ENCODE measurements around the gene KMT2B. TPM values are rescaled to one million over a fixed set of nuclear protein-coding genes. Genes with fewer than 3 reads are reported as not detected.

The KMT2B gene
- total and polyA plus RNA-seq, 4 donors: 21.7 to 41.0 (median 27.5) TPM

DNA sequence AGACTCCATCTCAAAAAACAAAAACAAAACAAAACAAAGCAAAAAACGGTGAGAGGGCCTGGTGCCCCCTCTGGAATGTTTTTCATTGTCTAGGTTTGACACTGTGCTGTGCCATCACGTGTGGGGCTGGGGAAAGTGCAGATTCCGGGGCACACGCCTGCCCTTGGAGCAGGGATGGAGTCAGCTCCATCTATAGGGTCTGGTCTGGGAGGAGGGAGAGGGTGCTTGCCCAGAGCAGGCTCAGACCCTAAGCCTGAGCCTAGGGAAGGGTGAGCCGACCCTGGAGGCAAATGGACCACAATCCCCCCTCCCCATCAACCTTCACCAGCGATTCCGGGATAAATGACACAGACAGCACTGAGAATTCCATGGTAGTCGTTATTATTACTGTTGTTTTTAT, 24.4 kb upstream of the KMT2B start:
- whole genome bisulfite sequencing, 2 donors: 13 to 17% methylated on average over 8 of the region's 8 CpGs
- TF ChIP-seq, protein P1, sequence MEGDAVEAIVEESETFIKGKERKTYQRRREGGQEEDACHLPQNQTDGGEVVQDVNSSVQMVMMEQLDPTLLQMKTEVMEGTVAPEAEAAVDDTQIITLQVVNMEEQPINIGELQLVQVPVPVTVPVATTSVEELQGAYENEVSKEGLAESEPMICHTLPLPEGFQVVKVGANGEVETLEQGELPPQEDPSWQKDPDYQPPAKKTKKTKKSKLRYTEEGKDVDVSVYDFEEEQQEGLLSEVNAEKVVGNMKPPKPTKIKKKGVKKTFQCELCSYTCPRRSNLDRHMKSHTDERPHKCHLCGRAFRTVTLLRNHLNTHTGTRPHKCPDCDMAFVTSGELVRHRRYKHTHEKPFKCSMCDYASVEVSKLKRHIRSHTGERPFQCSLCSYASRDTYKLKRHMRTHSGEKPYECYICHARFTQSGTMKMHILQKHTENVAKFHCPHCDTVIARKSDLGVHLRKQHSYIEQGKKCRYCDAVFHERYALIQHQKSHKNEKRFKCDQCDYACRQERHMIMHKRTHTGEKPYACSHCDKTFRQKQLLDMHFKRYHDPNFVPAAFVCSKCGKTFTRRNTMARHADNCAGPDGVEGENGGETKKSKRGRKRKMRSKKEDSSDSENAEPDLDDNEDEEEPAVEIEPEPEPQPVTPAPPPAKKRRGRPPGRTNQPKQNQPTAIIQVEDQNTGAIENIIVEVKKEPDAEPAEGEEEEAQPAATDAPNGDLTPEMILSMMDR (IDR thresholded peaks at IDR 0.05; ENCODE audit: control extremely low read depth, extremely low read depth): no peak
- DNase-seq (no peak), ATAC-seq (ENCODE audit: insufficient read depth, low FRiP score) (no peak)
- H3K4me1 ChIP-seq (ENCODE audit: control insufficient read depth in 5 of 5, insufficient read depth in 5 of 5, low read length in 5 of 5): no peaks in the 10 kb centered on the region
- H3K27me3 ChIP-seq (ENCODE audit: control insufficient read depth in 3 of 3, insufficient read depth in 3 of 3, low read length in 2 of 3): no peaks in the 10 kb centered on the region
- no peaks in the 10 kb centered on the region for H3K36me3 ChIP-seq (ENCODE audit: control insufficient read depth in 4 of 4, insufficient read depth in 4 of 4, low read length in 4 of 4)
- no peaks in the 10 kb centered on the region for H3K9me3 ChIP-seq (ENCODE audit: control insufficient read depth in 4 of 4, insufficient read depth in 3 of 4, low read length in 3 of 4)
- no peak overlapping the region for H3K9ac ChIP-seq (ENCODE audit: insufficient read depth in 1 of 2, low read length in 2 of 2)
- no peak overlapping the region for H3K27ac ChIP-seq (ENCODE audit: low read depth in 1 of 2, low read length in 1 of 2)
- H3K4me3 ChIP-seq: no peak overlapping the region

DNA sequence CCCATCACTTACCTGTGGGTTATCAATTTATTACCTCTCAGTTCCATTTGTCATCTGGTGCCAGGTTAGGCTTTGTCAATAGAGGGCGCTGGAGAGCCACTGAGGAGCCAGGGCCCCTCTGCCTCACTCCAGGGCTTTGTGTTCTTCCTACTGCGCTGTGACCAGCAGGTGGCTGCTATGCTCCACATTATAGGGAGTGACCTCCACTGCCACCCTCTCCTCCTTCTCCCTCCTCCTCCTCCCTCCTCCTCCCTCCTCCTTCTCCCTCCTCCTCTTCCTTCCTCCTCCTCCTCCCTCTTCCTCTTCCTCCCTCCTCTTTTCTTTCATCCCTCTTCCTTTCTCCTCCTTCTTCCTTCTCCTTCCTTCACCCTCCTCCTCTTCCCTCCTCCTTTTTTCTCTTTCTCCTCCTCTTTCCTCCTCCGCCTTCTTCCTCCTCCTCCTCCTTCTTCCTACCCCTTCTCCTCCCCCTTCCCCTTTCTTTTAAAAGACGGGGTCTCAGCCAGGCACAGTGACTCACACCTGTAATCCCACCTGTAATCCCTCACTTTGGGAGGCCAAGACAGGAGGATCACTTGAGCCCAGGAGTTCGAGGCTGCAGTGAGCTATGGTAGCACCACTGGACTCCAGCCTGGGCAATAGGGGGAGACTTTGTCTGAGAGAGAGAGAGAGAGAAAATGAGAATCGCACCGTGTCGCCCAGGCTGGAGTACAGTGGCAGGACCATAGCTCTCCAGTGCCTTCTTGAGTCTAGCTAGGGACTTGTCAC, 23.8 kb upstream of the KMT2B start:
- Histone ChIP-seq H3K27me3 (ENCODE audit: control insufficient read depth in 3 of 3, insufficient read depth in 3 of 3, low read length in 2 of 3) (no peaks in the 10 kb centered on the region), H3K9me3 (ENCODE audit: control insufficient read depth in 4 of 4, insufficient read depth in 3 of 4, low read length in 3 of 4) (no peaks in the 10 kb centered on the region), H3K9ac (ENCODE audit: insufficient read depth in 1 of 2, low read length in 2 of 2) (no peak overlapping the region), H3K27ac (ENCODE audit: low read depth in 1 of 2, low read length in 1 of 2) (no peak overlapping the region), H3K36me3 (ENCODE audit: control insufficient read depth in 4 of 4, insufficient read depth in 4 of 4, low read length in 4 of 4) (no peaks in the 10 kb centered on the region), H3K4me3 (no peak overlapping the region), H3K4me1 (ENCODE audit: control insufficient read depth in 5 of 5, insufficient read depth in 5 of 5, low read length in 5 of 5) (no peaks in the 10 kb centered on the region)
- TF ChIP-seq, protein P1 (IDR thresholded peaks at IDR 0.05; ENCODE audit: control extremely low read depth, extremely low read depth): peak; percentile 98
- 26 to 34% methylated on average over 8 of the region's 8 CpGs for WGBS, 2 donors
- peak; percentile 84 to 87 (median 85) for DNase-seq
- peak; percentile 96 for ATAC-seq (ENCODE audit: insufficient read depth, low FRiP score)

DNA sequence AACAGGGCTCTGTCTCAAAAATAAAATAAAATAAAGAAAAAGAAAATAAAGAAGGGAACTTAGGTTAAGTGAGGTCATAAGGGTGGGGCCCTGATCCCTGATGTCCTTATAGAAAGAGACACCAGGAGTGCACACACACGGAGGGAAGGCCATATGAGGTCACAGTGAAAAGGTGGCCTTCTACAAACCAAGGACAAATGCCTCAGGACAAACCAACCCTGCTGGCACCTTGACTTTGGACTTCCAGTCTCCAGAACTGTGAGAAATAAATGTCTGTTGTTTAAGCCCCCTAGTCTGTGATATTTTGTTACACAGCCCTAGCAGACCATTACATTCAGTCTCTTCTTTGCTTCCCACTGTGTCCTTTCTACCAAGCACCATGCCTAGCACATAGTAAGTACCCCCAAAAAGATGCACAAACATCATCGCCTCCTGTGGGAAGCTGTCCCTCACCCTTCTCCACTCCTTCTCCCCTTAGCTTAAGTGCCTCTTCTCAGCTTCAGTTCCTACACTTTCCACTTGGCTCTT, 21.8 kb upstream of the KMT2B start:
- no peaks in the 10 kb centered on the region for H3K27me3 ChIP-seq (ENCODE audit: control insufficient read depth in 3 of 3, insufficient read depth in 3 of 3, low read length in 2 of 3)
- no peaks in the 10 kb centered on the region for H3K9me3 ChIP-seq (ENCODE audit: control insufficient read depth in 4 of 4, insufficient read depth in 3 of 4, low read length in 3 of 4)
- DNase-seq (no peak), ATAC-seq (ENCODE audit: insufficient read depth, low FRiP score) (no peak)
- no peaks in the 10 kb centered on the region for H3K4me1 ChIP-seq (ENCODE audit: control insufficient read depth in 5 of 5, insufficient read depth in 5 of 5, low read length in 5 of 5)
- no peak overlapping the region for H3K4me3 ChIP-seq
- TF ChIP-seq, protein P1 (IDR thresholded peaks at IDR 0.05; ENCODE audit: control extremely low read depth, extremely low read depth): no peak
- H3K27ac ChIP-seq (ENCODE audit: low read depth in 1 of 2, low read length in 1 of 2): no peak overlapping the region
- no peaks in the 10 kb centered on the region for H3K36me3 ChIP-seq (ENCODE audit: control insufficient read depth in 4 of 4, insufficient read depth in 4 of 4, low read length in 4 of 4)
- WGBS, 2 donors: 80 to 91% methylated on average over 2 of the region's 2 CpGs
- H3K9ac ChIP-seq (ENCODE audit: insufficient read depth in 1 of 2, low read length in 2 of 2): no peak overlapping the region
